HG02571 (cell line): ENCODE measurements around the gene TJP2.
"Not testable (repeated sequence)": the region's sequence is repeated elsewhere in the genome, so short reads cannot be mapped to it uniquely, and the experiment has no call there.

ENCODE experiments used
- ATAC-seq: cut with Tn5 transposase; IDR thresholded peaks from one replicate; pipeline ENCODE4 v1.9.1; 2021; ENCODE audit warnings: mild to moderate bottlenecking, moderate library complexity; ENCODE audit not compliant: unreplicated experiment

The TJP2 gene

GRCh38 chr9:69273161-69273560, 99.1 kb downstream of the TJP2 start:
- no peak for ATAC-seq

- no peak for ATAC-seq
These were observed 102.7 kb downstream of the TJP2 start for GRCh38 chr9:69276775-69277174.

GRCh38 chr9:69279084-69279731, 105.1 kb downstream of the TJP2 start:
- ATAC-seq = no peak

GRCh38 chr9:69279733-69280132, 105.7 kb downstream of the TJP2 start:
- no peak for ATAC-seq

GRCh38 chr9:69283003-69283402, 108.9 kb downstream of the TJP2 start:
- no peak for ATAC-seq

- no peak for ATAC-seq
These were observed 118.0 kb downstream of the TJP2 start for GRCh38 chr9:69292078-69292477.

- no peak for ATAC-seq
These were observed 119.1 kb downstream of the TJP2 start for GRCh38 chr9:69293156-69293555.

- no peak for ATAC-seq
These were observed 121.9 kb downstream of the TJP2 start for GRCh38 chr9:69295872-69296552.

- ATAC-seq = no peak
These were observed 123.4 kb downstream of the TJP2 start for GRCh38 chr9:69297300-69297980.

- ATAC-seq = no peak
These were observed 125.2 kb downstream of the TJP2 start for GRCh38 chr9:69299315-69299714.

GRCh38 chr9:69299826-69300225, 125.7 kb downstream of the TJP2 start:
- no peak for ATAC-seq

- ATAC-seq = no peak
These were observed 129.3 kb downstream of the TJP2 start for GRCh38 chr9:69303331-69303730.

- not testable (repeated sequence) for ATAC-seq
These were observed 132.9 kb downstream of the TJP2 start for GRCh38 chr9:69306895-69307445.

- no peak for ATAC-seq
These were observed 133.5 kb downstream of the TJP2 start for GRCh38 chr9:69307446-69308205.

GRCh38 chr9:69308206-69308931, 134.3 kb downstream of the TJP2 start:
- no peak for ATAC-seq

GRCh38 chr9:69313175-69313574, 139.1 kb downstream of the TJP2 start:
- no peak for ATAC-seq

GRCh38 chr9:69314547-69314946, 140.5 kb downstream of the TJP2 start:
- ATAC-seq = no peak

GRCh38 chr9:69317081-69317480, 143.0 kb downstream of the TJP2 start:
- ATAC-seq = no peak

- ATAC-seq = peak; percentile 84
These were observed 143.8 kb downstream of the TJP2 start for GRCh38 chr9:69317894-69318293.

GRCh38 chr9:69319324-69320025, 145.4 kb downstream of the TJP2 start:
- no peak for ATAC-seq
